Measurements from ENCODE around the gene TAGAP.

DNA sequence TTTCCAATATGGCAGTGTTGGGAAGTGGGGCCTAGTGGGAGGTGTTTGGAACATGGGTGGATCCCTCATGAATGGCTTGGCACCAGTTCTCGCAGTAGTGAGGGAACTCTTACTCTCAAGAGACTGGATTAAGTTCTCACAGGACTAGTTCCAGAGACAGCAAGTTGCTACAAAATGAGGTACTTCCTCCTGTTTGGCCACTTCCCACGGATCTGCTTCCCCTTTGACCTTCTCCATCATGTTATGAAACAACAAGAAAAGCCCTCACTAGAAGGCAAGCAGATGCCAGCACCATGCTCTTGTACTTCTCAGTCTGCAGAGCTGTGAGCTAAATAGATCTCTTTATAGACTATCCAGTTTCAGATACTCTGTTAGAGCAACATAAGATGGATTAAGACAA lies 47.9 kb downstream of the TAGAP start:
- no peak for TF ChIP-seq NFRKB (IDR thresholded peaks at IDR 0.05)
- TF ChIP-seq CTBP1 (IDR thresholded peaks at IDR 0.05; ENCODE audit: borderline replicate concordance): no peak

All from HEK293T (cell line).